Right lobe of liver (tissue), 4 donors: Measurements from ENCODE around the gene GOLGA6L10.
"Not testable (repeated sequence)": the region's sequence is repeated elsewhere in the genome, so short reads cannot be mapped to it uniquely, and the experiment has no call there.

Experiments used
- CTCF ChIP-seq, 4 donors: fragments of 200-600 bp in 3 of 4; fragments of 450-650 bp in 1 of 4; IDR thresholded peaks; one replicate each; pipeline versions ENCODE4 v1.5.1 to v1.8.0; 2016 to 2022; ENCODE audit warnings: antibody characterized with exemption in 4 of 4, mild to moderate bottlenecking in 2 of 4
- POLR2A ChIP-seq: fragments of 450-650 bp; IDR thresholded peaks from one replicate; pipeline ENCODE4 v1.6.1; 2017; ENCODE audit warnings: antibody characterized with exemption, mild to moderate bottlenecking
- donor health status: DM: no; HTN: no; CAD: no.
- donor health status: DM: no; HTN: no; CAD: no.
- donor health status: DM: no; HTN: yes; CAD: no.

- not testable (repeated sequence) for TF ChIP-seq CTCF (IDR thresholded peaks at IDR 0.05); POLR2A
Observed at GRCh38 chr15:82367790-82368189, 18.5 kb upstream of the GOLGA6L10 start.
